Fibroblast of skin of scalp (primary cell): ENCODE data around the gene CCDC183.

Experiments
- DNase-seq: peaks from one replicate; pipeline ENCODE4 v3.0.0-alpha.2; 2013

CCDC183 gene

GRCh38 chr9:136850866-136851775 is 55.0 kb downstream of the CCDC183 start:
- DNase-seq: no peak

DNA sequence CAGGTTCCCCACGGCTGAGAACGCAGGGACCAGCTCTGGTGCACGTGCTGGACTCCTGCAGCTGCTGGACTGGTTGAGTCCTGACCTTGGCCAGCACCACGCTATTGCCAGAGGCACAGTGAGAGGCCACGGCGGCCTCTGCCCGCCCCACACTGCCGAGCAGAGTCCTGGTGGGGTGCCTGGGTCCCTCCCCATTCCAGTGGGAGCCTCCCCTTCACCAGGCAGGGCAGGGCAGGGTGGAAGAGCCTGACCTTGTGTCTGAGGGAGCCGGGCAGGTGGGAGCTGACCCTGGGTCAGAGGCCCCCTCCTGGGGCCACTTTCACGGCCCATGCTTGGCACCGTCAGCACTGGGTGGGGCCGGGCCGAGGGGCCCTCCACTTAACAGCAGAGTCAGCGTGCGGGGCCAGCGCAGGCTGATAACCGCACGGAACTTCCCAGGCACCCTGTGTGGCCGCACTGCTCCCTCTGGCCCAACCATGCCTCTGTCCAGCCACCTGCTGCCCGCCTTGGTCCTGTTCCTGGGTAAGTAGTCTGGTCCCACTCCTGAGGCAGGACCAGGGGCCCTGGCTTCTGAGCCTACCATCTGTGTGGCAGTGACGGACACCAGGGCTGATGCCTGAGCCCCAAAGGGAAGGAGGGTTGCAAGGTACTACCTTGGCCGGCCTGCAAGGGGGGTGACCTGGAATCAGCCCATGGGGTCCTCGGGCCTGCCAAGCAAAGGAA is 56.0 kb downstream of the CCDC183 start, which contains the start of gene MAMDC4:
MAMDC4 (plus strand) TSS at position 406 of the 723 bp plus-strand sequence; CDS start at position 477, 71 bp downstream.
- DNase-seq: no peak

DNA sequence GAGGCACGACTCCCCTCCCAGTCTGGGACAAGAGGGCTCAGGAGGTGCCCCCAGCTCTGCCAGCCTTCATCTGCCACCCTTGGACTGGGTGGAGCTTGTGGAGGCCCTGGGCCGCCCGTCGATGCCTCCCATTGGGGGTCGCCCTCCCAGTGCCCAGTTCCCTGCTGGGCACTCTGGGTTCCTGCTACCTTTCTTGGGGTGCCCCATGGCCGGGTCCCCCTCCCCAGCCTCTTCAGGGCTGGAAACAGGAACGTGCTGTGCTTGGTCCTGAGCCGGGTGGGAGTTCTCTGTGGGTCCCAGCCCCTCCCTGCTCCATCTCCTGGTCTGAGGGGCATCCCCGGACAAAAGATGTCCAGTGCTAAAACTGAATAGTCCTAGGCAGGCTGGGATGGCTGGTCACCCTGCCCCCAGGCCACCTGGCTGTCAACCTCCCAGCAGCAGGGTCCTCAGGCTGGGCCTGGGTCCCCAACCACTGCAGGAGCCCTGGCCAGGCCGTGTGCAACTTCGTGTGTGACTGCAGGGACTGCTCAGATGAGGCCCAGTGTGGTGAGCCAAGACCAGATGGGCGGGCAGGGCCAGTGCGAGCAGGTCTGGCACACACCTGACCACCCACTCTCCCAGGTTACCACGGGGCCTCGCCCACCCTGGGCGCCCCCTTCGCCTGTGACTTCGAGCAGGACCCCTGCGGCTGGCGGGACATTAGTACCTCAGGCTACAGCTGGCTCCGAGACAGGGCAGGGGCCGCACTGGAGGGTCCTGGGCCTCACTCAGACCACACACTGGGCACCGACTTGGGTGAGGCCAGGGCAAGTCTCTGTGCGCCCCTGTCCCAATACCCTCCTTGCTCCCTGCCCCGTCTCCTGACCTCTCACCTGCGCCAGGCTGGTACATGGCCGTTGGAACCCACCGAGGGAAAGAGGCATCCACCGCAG is 56.8 kb downstream of the CCDC183 start:
- DNase-seq: no peak

DNA sequence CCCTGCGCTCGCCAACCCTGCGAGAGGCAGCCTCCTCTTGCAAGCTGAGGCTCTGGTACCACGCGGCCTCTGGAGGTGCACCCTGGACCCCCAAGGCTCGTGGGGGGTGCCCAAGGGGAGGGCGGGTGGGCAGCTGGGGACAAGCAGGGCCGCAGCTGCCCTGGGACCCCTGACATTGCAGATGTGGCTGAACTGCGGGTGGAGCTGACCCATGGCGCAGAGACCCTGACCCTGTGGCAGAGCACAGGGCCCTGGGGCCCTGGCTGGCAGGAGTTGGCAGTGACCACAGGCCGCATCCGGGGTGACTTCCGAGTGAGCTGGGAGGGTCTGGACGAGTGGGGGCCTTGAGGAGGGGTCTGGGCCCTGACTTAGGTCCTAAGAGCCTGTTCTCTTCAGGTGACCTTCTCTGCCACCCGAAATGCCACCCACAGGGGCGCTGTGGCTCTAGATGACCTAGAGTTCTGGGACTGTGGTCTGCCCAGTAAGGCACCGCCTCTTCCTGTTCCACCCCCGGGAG is 57.5 kb downstream of the CCDC183 start:
- DNase-seq: no peak

DNA sequence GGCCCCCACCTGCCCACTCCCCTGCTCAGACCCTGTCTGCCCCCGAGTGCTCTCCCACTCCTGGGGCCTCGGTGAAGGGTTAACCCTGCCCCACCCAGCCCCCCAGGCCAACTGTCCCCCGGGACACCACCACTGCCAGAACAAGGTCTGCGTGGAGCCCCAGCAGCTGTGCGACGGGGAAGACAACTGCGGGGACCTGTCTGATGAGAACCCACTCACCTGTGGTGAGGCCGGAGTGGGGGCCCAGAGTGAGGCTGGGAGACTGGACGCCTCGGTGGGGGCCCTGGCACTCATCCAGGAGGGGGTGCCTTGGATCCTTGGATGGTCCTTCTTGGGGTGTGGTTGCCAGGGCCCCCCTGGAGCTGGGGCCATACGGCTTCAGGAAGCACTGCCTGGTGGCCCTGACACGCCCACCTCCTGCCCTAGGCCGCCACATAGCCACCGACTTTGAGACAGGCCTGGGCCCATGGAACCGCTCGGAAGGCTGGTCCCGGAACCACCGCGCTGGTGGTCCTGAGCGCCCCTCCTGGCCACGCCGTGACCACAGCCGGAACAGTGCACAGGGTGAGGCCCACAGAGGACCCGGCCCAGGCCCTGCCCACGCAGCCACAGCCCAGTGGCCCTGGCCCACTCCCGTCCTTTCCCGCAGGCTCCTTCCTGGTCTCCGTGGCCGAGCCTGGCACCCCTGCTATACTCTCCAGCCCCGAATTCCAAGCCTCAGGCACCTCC is 58.1 kb downstream of the CCDC183 start:
- no peak for DNase-seq

DNA sequence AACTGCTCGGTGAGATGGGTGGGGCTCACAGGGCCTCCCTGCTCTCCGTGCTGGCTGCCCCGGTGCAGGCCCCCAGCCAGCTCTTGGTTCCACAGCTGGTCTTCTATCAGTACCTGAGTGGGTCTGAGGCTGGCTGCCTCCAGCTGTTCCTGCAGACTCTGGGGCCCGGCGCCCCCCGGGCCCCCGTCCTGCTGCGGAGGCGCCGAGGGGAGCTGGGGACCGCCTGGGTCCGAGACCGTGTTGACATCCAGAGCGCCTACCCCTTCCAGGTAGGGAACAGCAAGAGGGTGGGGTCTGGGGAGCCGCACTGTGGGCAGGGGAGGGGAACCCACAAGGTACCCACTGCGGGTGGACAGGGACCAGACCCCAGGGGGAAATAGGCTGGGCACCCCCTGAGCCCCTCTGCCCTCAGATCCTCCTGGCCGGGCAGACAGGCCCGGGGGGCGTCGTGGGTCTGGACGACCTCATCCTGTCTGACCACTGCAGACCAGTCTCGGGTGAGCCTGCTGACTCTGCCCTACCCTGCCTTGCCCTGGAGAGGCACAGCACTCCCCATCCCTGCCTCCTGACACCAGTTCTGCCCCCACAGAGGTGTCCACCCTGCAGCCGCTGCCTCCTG is 58.8 kb downstream of the CCDC183 start:
- DNase-seq: no peak

DNA sequence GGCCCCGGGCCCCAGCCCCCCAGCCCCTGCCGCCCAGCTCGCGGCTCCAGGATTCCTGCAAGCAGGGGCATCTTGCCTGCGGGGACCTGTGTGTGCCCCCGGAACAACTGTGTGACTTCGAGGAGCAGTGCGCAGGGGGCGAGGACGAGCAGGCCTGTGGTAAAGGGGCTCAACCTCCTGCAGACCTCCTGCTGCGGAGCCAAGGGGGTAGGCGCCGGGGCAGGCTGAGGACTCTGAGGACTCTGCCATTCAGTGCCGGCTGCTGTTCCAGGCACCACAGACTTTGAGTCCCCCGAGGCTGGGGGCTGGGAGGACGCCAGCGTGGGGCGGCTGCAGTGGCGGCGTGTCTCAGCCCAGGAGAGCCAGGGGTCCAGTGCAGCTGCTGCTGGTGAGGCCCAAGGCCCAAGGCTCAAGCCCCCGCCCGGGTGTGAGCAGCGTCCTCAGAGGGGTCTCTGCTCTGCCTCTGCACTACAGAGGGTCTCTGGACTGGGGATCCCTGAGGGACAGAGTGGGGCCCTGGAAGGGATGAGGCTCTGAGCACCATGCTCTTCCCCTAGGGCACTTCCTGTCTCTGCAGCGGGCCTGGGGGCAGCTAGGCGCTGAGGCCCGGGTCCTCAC is 59.4 kb downstream of the CCDC183 start:
- DNase-seq: no peak

- DNase-seq: no peak
Measured at GRCh38 chr9:136856079-136856476, 59.9 kb downstream of the CCDC183 start.

DNA sequence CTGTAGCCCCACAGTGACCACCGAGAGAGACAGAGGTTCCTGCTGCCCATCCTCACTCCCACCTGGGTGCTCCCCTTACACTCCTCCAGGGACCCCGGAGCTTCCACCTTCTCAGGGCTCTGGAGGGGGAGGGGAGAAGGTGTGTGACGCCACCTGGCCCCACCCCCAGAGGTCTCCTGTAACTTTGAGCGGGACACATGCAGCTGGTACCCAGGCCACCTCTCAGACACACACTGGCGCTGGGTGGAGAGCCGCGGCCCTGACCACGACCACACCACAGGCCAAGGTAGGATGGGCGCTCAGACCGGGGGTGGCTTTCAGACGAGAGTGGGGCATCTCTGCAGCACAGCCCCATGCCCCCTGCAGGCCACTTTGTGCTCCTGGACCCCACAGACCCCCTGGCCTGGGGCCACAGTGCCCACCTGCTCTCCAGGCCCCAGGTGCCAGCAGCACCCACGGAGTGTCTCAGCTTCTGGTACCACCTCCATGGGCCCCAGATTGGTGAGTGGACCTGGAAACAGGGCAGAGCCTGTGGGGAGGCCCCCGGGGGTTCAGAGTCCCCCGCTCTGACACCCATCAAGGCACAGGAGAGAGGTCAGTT is 60.5 kb downstream of the CCDC183 start:
- no peak for DNase-seq

DNA sequence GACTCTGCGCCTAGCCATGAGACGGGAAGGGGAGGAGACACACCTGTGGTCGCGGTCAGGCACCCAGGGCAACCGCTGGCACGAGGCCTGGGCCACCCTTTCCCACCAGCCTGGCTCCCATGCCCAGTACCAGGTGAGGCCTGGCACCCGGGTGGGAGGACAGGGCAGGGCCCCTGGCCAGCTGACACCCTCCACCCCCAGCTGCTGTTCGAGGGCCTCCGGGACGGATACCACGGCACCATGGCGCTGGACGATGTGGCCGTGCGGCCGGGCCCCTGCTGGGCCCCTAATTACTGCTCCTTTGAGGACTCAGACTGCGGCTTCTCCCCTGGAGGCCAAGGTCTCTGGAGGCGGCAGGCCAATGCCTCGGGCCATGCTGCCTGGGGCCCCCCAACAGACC is 61.0 kb downstream of the CCDC183 start:
- DNase-seq: no peak
